Upper lobe of left lung (tissue), 4 donors: ENCODE results near the gene ELOVL6.

ENCODE experiments used
- CTCF ChIP-seq, 6 experiments: fragments of 450-650 bp in 4 of 6; fragments of 200-600 bp in 2 of 6; sonication (generic) in 2 of 6; IDR thresholded peaks; one replicate each; pipeline ENCODE4 v1.5.1; 2016 to 2019; ENCODE audit warnings: antibody characterized with exemption in 6 of 6
- EP300 ChIP-seq, 4 donors: sonication (generic); formaldehyde crosslinking; IDR thresholded peaks; one replicate each; pipeline ENCODE4 v1.5.1; 2017; ENCODE audit warnings: antibody characterized with exemption in 4 of 4, control low read depth in 2 of 4
- POLR2A ChIP-seq, 4 donors: fragments of 450-650 bp; IDR thresholded peaks; one replicate each; pipeline ENCODE4 v1.5.1; 2016 to 2017; ENCODE audit warnings: antibody characterized with exemption in 4 of 4, mild to moderate bottlenecking in 2 of 4

- no peak for TF ChIP-seq CTCF (IDR thresholded peaks at IDR 0.05)
- no peak for TF ChIP-seq POLR2A (IDR thresholded peaks at IDR 0.05)
- TF ChIP-seq EP300 (IDR thresholded peaks at IDR 0.05): no peak
Observed at GRCh38 chr4:110096405-110096804, 102.0 kb downstream of the ELOVL6 start.
